Measurements from ENCODE around the gene NDUFA11.

The NDUFA11 gene

DNA sequence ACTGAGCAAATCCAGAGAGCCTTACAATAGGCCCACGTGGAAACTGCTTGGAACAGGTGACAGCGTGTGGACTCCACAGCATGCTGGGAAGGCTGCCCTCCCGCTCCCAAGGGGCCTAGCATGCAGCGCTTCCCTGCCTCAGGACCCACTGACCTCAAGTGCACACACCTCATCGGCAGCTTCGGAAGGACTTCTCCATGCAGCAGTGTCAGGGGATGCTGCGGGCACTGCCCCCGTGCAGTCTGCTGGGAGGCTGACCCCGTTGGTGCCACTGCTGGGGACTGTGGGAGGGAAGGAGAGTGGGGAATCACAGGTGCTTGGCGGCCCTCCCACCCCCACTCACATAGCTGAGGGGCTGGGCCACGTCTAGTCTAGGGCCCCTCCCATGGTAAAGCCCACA, 27.7 kb upstream of the NDUFA11 start:
- H3K27ac ChIP-seq, result no peak overlapping the region
- no peak for TF ChIP-seq ZFX (IDR thresholded peaks at IDR 0.05; ENCODE audit: borderline replicate concordance)
- TF ChIP-seq, protein P1, sequence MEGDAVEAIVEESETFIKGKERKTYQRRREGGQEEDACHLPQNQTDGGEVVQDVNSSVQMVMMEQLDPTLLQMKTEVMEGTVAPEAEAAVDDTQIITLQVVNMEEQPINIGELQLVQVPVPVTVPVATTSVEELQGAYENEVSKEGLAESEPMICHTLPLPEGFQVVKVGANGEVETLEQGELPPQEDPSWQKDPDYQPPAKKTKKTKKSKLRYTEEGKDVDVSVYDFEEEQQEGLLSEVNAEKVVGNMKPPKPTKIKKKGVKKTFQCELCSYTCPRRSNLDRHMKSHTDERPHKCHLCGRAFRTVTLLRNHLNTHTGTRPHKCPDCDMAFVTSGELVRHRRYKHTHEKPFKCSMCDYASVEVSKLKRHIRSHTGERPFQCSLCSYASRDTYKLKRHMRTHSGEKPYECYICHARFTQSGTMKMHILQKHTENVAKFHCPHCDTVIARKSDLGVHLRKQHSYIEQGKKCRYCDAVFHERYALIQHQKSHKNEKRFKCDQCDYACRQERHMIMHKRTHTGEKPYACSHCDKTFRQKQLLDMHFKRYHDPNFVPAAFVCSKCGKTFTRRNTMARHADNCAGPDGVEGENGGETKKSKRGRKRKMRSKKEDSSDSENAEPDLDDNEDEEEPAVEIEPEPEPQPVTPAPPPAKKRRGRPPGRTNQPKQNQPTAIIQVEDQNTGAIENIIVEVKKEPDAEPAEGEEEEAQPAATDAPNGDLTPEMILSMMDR (IDR thresholded peaks at IDR 0.05), result no peak

DNA sequence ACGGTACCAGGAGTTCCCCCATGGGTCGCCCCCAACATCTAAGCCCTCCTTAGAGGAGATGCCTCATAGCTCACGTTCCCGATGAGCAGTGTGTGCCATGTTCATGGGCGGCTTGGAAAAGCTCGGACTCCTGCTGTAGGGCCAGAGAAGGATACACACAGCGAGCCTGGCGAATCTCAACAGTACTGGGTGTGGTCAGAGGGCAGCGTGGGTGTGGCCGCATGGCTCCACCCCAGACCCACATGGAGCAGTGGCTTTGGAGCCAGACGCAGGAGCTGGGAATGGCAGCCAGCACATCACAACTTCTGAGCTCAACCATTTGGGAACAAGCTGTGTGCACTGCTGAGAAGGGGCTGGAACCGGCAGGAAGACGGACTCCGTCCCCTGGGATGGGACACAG, 26.0 kb upstream of the NDUFA11 start:
- no peak overlapping the region for H3K27ac ChIP-seq
- TF ChIP-seq, protein P1 (IDR thresholded peaks at IDR 0.05), result no peak
- TF ChIP-seq ZFX (IDR thresholded peaks at IDR 0.05; ENCODE audit: borderline replicate concordance), result no peak

DNA sequence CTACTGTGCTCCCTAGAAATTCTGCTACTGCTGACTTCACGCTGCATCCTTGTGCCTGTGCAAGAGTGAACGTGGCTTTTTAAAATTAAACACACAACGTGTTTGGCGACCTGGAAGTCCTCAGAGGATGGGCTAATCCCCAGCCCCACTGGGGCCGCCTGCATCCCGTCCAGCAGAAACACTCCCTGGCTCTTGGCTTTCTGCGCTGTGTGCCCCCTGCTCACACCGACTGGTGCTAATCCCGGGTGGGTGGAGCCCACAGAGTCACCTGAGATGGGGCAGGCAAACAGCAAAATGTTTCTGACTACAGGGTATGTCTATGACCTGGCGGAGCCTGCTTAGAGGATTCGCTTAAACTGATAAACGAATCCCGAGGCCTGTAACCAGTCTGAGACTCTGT, 25.6 kb upstream of the NDUFA11 start:
- no peak overlapping the region for H3K27ac ChIP-seq
- TF ChIP-seq, protein P1 (IDR thresholded peaks at IDR 0.05), result no peak
- TF ChIP-seq ZFX (IDR thresholded peaks at IDR 0.05; ENCODE audit: borderline replicate concordance), result no peak

DNA sequence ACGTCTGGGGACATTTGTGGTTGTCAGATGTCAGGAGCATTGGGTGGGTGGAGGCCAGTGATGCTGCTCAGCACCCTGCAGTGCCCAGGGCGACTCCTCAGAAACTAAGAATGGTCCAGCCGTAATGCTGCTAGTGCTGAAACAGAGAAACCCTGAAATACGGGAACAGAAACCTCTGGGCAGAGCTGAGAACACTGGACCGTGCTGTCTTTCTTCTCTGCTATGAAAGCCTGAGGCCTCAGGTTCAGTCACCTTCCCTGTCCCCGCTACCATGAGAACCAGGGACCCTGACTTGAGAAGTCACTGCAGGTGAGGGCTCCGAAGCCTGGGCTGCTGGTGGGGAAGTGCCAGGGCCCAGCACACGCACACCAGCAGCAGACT, 23.8 kb upstream of the NDUFA11 start:
- no peak overlapping the region for H3K27ac ChIP-seq
- no peak for TF ChIP-seq ZFX (IDR thresholded peaks at IDR 0.05; ENCODE audit: borderline replicate concordance)
- TF ChIP-seq, protein P1 (IDR thresholded peaks at IDR 0.05), result no peak

DNA sequence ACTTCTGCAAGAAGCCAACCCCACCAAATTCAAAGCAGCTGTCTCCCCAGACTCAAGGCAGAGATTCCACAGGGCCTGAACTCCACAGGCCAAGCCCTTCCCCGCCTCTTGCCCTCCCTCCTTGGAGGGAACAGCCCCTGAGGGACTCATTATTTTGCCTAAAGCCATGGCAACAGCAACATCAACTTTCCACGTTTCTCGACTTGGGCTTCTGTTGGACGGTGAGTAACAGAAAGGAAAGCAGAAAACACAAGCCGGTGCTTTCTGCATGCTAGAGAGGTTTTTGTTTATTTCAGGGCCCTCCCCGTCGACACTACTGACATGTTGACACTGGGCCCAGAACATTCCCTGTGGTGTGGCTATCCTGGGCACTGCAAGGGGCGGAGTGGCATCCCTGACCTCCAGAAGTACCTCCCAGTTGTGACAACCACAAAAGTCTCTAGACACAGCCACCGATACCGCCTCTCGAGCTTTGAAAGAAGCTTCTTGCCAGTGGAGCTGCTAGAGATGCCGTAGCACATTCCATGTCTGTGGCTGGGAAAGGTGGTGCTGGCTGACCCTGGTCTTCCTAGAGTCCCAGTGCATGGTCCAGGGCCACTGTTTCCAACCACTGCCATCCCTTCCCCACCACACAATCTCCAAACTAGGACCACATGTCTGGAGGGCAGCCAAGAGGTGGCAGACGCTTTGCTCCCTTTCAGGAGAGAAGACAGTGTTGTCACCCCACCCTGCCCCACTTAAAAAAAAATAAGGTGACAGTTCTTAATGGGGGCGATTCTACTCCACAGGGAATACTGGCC, 23.3 kb upstream of the NDUFA11 start:
- H3K27ac ChIP-seq, result no peak overlapping the region
- TF ChIP-seq, protein P1 (IDR thresholded peaks at IDR 0.05), result no peak
- no peak for TF ChIP-seq ZFX (IDR thresholded peaks at IDR 0.05; ENCODE audit: borderline replicate concordance)

DNA sequence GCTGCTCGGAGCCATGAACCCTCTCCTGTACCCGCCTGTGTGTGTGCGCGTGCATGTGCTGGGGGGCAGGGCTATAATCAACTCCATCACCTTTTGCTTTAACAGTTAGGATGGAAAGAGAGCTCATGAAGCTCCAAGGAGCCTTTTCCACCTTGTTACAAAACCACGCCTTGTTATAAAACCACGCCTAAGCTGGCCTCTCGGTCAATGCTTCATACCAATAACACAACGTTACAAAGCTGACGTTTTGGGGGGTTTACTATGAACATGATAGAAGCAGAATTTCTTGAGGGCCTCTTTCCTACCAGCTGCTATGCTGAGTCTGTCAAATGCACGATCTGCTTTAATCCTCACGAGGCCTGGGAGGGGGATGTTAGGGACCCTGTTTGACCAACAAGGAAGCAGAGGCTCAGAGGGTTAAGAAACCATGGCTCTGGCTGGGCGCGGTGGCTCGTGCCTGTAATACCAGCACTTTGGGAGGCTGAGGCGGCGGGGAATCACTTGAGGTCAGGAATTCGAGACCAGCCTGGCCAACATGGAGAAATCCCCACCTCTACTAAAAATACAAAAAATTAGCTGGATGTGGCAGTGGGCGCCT, 22.3 kb upstream of the NDUFA11 start:
- H3K27ac ChIP-seq, result no peak overlapping the region
- TF ChIP-seq ZFX (IDR thresholded peaks at IDR 0.05; ENCODE audit: borderline replicate concordance), result no peak
- TF ChIP-seq, protein P1 (IDR thresholded peaks at IDR 0.05), result no peak

DNA sequence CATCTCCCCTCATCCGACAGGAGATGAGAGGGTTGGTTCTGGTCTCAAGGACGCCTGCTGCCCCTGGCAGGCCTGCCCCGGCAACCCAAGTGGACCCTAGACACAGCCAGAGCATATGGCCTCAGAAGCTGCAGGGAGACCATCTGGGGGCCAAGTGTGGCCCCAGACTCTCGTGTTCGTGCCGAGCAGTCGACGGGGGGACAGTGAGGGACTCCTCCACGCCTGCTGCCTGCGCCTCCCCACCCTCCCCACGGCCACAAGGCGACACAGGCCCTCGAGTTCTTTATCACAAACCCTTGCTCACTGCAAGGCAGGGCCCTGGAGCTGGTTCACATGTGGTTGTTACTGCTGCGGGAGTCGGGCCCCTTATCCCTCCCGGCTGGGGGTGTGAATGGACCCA, 19.8 kb upstream of the NDUFA11 start:
- TF ChIP-seq, protein P1 (IDR thresholded peaks at IDR 0.05), result no peak
- TF ChIP-seq ZFX (IDR thresholded peaks at IDR 0.05; ENCODE audit: borderline replicate concordance), result no peak
- H3K27ac ChIP-seq, result no peak overlapping the region
